ENCODE results near the gene OPN4.
"Not testable (repeated sequence)": the region's sequence is repeated elsewhere in the genome, so short reads cannot be mapped to it uniquely, and the experiment has no call there.

OPN4 gene

GRCh38 chr10:86636311-86636710, 18.0 kb upstream of the OPN4 start:
- Mint-ChIP-seq H3K9me3 (no peaks in the 10 kb centered on the region), H3K27ac (no peak overlapping the region), H3K36me3 (ENCODE audit: insufficient read depth) (no peaks in the 10 kb centered on the region), H3K4me3 (no peak overlapping the region), H3K27me3 (peaks cover 44 to 61% of the 10 kb centered on the region in 2 donors), H3K4me1 (ENCODE audit: low read depth in 2 of 2) (peaks cover 0 to 2% of the 10 kb centered on the region in 2 donors)
- DNase-seq (no peak), ATAC-seq (replicated peaks) (no peak)

- Mint-ChIP-seq H3K4me1 (ENCODE audit: low read depth in 2 of 2) (peaks cover 7 to 8% of the 10 kb centered on the region in 2 donors), H3K27me3 (peaks cover 10 to 11% of the 10 kb centered on the region in 2 donors), H3K27ac (no peak overlapping the region), H3K9me3 (no peaks in the 10 kb centered on the region), H3K36me3 (ENCODE audit: insufficient read depth) (no peaks in the 10 kb centered on the region), H3K4me3 (no peak overlapping the region)
- no peak for ATAC-seq (replicated peaks)
- no peak for DNase-seq
Measured at GRCh38 chr10:86642021-86642420, 12.3 kb upstream of the OPN4 start.

GRCh38 chr10:86642499-86642898, 11.8 kb upstream of the OPN4 start:
- DNase-seq (no peak), ATAC-seq (replicated peaks) (no peak)
- Mint-ChIP-seq H3K4me3 (no peak overlapping the region), H3K4me1 (ENCODE audit: low read depth in 2 of 2) (peaks cover 7 to 8% of the 10 kb centered on the region in 2 donors), H3K27ac (no peak overlapping the region), H3K9me3 (no peaks in the 10 kb centered on the region), H3K27me3 (peaks cover 10 to 11% of the 10 kb centered on the region in 2 donors), H3K36me3 (ENCODE audit: insufficient read depth) (no peaks in the 10 kb centered on the region)

- peaks cover 10 to 18% of the 10 kb centered on the region in 2 donors for H3K27me3 Mint-ChIP-seq
- H3K27ac Mint-ChIP-seq: peak overlapping the region in 1 of 2 donors; percentile 87
- peak; percentile 22 for ATAC-seq (replicated peaks)
- H3K4me3 Mint-ChIP-seq: no peak overlapping the region
- DNase-seq: no peak
- H3K36me3 Mint-ChIP-seq (ENCODE audit: insufficient read depth): no peaks in the 10 kb centered on the region
- H3K9me3 Mint-ChIP-seq: no peaks in the 10 kb centered on the region
- H3K4me1 Mint-ChIP-seq (ENCODE audit: low read depth in 2 of 2): peaks cover 7 to 8% of the 10 kb centered on the region in 2 donors
Measured at GRCh38 chr10:86644152-86644793, 10.1 kb upstream of the OPN4 start.

- Mint-ChIP-seq H3K36me3 (ENCODE audit: insufficient read depth) (no peaks in the 10 kb centered on the region), H3K4me3 (no peak overlapping the region), H3K27ac (no peak overlapping the region), H3K9me3 (no peaks in the 10 kb centered on the region), H3K27me3 (peaks cover 7 to 14% of the 10 kb centered on the region in 2 donors), H3K4me1 (ENCODE audit: low read depth in 2 of 2) (peaks cover 7 to 8% of the 10 kb centered on the region in 2 donors)
- DNase-seq (no peak), ATAC-seq (replicated peaks) (no peak)
Measured at GRCh38 chr10:86644794-86645445, 9.4 kb upstream of the OPN4 start.

- H3K27ac Mint-ChIP-seq: peak overlapping the region in 1 of 2 donors; percentile 65
- not testable (repeated sequence) for H3K36me3 Mint-ChIP-seq (ENCODE audit: insufficient read depth); DNase-seq; H3K4me1 Mint-ChIP-seq (ENCODE audit: low read depth in 2 of 2); H3K9me3 Mint-ChIP-seq; ATAC-seq (replicated peaks); H3K4me3 Mint-ChIP-seq
- peaks cover 4 to 13% of the 10 kb centered on the region in 2 donors for H3K27me3 Mint-ChIP-seq
Measured at GRCh38 chr10:86645621-86646165, 8.7 kb upstream of the OPN4 start.

GRCh38 chr10:86646532-86646931, 7.8 kb upstream of the OPN4 start:
- ATAC-seq (replicated peaks): no peak
- Mint-ChIP-seq H3K27ac (no peak overlapping the region), H3K27me3 (peaks cover 5 to 22% of the 10 kb centered on the region in 2 donors)

GRCh38 chr10:86646933-86647332, 7.4 kb upstream of the OPN4 start:
- no peak overlapping the region for H3K27ac Mint-ChIP-seq
- H3K36me3 Mint-ChIP-seq (ENCODE audit: insufficient read depth): no peaks in the 10 kb centered on the region
- no peak overlapping the region for H3K4me3 Mint-ChIP-seq
- H3K9me3 Mint-ChIP-seq: no peaks in the 10 kb centered on the region
- ATAC-seq (replicated peaks) (no peak), DNase-seq (no peak)
- peaks cover 7 to 8% of the 10 kb centered on the region in 2 donors for H3K4me1 Mint-ChIP-seq (ENCODE audit: low read depth in 2 of 2)
- peaks cover 5 to 24% of the 10 kb centered on the region in 2 donors for H3K27me3 Mint-ChIP-seq

More at GRCh38 chr10:86646532-86646931, 7.8 kb upstream of the OPN4 start:
- no peak for DNase-seq
- no peaks in the 10 kb centered on the region for H3K36me3 Mint-ChIP-seq (ENCODE audit: insufficient read depth)
- peaks cover 7 to 8% of the 10 kb centered on the region in 2 donors for H3K4me1 Mint-ChIP-seq (ENCODE audit: low read depth in 2 of 2)
- no peaks in the 10 kb centered on the region for H3K9me3 Mint-ChIP-seq
- no peak overlapping the region for H3K4me3 Mint-ChIP-seq

- H3K4me1 Mint-ChIP-seq (ENCODE audit: low read depth in 2 of 2): peaks cover 7 to 8% of the 10 kb centered on the region in 2 donors
- no peak overlapping the region for H3K27ac Mint-ChIP-seq
- H3K4me3 Mint-ChIP-seq: no peak overlapping the region
- DNase-seq (no peak), ATAC-seq (replicated peaks) (no peak)
- peaks cover 5 to 24% of the 10 kb centered on the region in 2 donors for H3K27me3 Mint-ChIP-seq
- no peaks in the 10 kb centered on the region for H3K9me3 Mint-ChIP-seq
- no peaks in the 10 kb centered on the region for H3K36me3 Mint-ChIP-seq (ENCODE audit: insufficient read depth)
Measured at GRCh38 chr10:86647773-86648703, 6.3 kb upstream of the OPN4 start.

- no peak overlapping the region for H3K4me3 Mint-ChIP-seq
- ATAC-seq (replicated peaks) (no peak), DNase-seq (no peak)
- no peak overlapping the region for H3K27ac Mint-ChIP-seq
- no peaks in the 10 kb centered on the region for H3K9me3 Mint-ChIP-seq
- no peaks in the 10 kb centered on the region for H3K36me3 Mint-ChIP-seq (ENCODE audit: insufficient read depth)
- H3K27me3 Mint-ChIP-seq: peaks cover 5 to 24% of the 10 kb centered on the region in 2 donors
- peaks cover 0 to 1% of the 10 kb centered on the region in 2 donors for H3K4me1 Mint-ChIP-seq (ENCODE audit: low read depth in 2 of 2)
Measured at GRCh38 chr10:86648704-86649427, 5.5 kb upstream of the OPN4 start.

- no peak for ATAC-seq (replicated peaks)
- H3K27ac Mint-ChIP-seq: no peak overlapping the region
- H3K4me3 Mint-ChIP-seq: no peak overlapping the region
- H3K4me1 Mint-ChIP-seq (ENCODE audit: low read depth in 2 of 2): no peaks in the 10 kb centered on the region
- H3K27me3 Mint-ChIP-seq: peaks cover 5 to 24% of the 10 kb centered on the region in 2 donors
- H3K9me3 Mint-ChIP-seq: no peaks in the 10 kb centered on the region
- no peaks in the 10 kb centered on the region for H3K36me3 Mint-ChIP-seq (ENCODE audit: insufficient read depth)
- no peak for DNase-seq
Measured at GRCh38 chr10:86649471-86650150, 4.7 kb upstream of the OPN4 start.

- ATAC-seq (replicated peaks): no peak
- H3K4me3 Mint-ChIP-seq: no peak overlapping the region
- no peak overlapping the region for H3K27ac Mint-ChIP-seq
- H3K9me3 Mint-ChIP-seq: no peaks in the 10 kb centered on the region
- H3K36me3 Mint-ChIP-seq (ENCODE audit: insufficient read depth): no peaks in the 10 kb centered on the region
- no peak for DNase-seq
- H3K27me3 Mint-ChIP-seq: peaks cover 5 to 24% of the 10 kb centered on the region in 2 donors
- no peaks in the 10 kb centered on the region for H3K4me1 Mint-ChIP-seq (ENCODE audit: low read depth in 2 of 2)
Measured at GRCh38 chr10:86650151-86650550, 4.2 kb upstream of the OPN4 start.
